ENCODE data around the gene CYBB.

GRCh38 chrX:37752281-37752680 lies 27.6 kb upstream of the CYBB start:
- TF ChIP-seq POLR2AphosphoS5 (IDR thresholded peaks at IDR 0.05) (no peak), CTCF (IDR thresholded peaks at IDR 0.05) (no peak), POLR2A (IDR thresholded peaks at IDR 0.05) (no peak)
